CD4-positive, alpha-beta T cell treated with Interleukin-17A for 4 hours (primary cell): ENCODE measurements around the gene TTLL5.

Experiments used
- DNase-seq: peaks from one replicate; pipeline ENCODE4 v3.0.0-alpha.2; 2020; ENCODE audit warnings: mixed read lengths

Gene TTLL5

GRCh38 chr14:75976826-75977581 is 316.0 kb downstream of the TTLL5 start:
- DNase-seq = no peak

DNA sequence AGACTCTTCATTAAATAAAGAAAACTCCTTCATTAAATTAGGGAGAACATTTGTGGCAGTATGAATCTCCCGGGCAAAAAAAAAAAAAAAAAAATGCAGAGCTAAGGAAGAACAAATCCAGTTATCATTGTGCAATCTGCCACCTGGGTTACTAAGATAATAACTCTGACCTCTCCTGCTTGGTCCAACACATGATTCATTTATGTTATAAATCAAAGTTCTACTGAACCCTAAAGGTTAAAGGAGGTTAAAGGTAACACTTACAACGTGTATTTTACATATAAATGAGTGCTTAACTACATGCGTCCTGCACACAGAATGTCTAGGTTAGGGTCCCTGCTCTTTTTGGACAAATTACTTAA is 316.5 kb downstream of the TTLL5 start:
- DNase-seq = no peak

- DNase-seq = peak; percentile 51
Observed at GRCh38 chr14:75978249-75978731, 317.2 kb downstream of the TTLL5 start.

DNA sequence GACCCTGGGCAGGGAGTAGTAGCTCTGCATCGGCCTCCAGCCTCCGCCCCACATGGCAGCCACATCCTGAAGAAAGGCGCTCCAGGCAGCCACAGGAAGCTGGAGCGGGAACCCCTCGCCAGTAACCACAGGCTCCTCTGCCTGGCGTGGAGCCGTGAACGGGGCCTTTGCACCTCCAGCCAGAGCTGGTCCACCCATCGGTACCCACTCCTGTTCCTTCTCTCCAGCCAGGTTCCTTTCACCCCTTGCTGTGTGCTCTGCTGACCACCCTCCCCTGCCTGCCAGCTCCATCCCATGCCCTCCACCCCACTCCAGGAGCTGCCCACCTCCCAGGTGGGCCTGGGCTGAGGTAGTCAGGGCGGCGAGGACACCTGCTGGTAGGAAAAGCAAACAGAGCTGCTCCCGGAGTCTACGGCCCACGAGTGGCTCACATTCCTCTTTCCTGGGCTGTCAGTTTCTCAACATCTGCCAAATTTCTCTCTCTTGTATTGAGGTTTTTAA is 318.1 kb downstream of the TTLL5 start:
- DNase-seq = peak; percentile 43

DNA sequence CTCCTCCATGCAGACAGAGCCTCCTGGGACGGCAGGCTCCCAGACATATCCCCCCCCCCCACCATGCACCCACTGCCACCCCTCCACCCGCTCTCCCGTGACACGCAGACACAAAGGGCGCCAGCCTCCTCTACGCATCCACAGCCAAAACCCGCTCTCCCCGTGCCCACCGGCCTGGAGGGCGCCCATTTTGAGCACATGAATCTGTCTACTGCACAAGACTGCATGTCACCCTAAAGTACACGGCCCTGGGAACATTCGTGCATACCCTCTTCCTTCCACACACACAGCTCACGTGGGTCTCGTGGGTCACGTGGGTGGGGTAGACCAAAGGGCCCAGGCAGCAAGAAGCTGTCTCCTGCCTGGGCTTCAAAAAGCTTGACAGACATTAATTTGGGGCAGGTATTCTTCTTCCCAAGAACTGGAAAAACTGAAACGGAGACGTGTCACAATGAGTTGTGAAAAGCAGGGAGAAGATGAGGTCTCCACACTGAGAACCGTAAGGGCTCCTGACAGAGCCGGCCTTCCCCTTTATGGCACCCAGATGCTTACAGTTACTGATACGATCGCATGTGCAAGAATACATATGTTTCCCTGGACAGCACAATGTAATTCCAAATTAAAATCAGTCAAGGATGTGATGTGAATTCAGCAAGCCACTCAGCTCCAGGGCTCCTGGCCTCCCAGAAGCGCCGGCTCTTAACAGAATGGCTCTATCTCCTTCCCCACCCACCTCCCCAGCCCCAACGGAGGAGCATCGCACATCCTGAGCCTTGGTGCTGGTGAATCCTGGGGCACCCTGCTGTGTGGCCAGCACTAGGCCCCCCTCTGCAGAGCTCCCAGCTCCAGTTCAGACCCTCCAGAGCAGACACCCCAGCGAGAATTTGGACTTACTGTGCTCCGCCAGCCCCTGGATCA is 318.9 kb downstream of the TTLL5 start:
- no peak for DNase-seq

DNA sequence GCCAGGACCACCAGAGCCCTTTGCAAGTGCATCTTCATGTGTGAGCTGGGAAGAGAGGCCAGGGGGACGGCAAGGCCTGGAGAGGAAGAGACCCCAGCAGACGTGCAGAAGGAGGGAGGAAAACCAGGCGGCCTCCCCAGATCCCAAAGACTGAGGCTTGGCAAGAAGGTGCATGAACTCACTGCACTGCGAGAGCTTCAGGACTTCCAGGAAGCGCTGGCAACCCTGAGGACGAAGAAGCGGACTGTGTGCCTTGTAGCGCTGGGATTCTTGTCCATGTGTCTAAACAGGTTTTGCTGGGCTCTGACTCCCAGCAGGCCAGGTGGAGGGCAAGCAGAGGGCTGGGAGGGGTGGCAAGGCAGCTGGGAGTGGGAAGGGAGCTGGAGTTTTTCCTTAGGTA is 319.8 kb downstream of the TTLL5 start:
- DNase-seq = no peak

- peak; percentile 73 for DNase-seq
Observed at GRCh38 chr14:75981426-75982265, 320.6 kb downstream of the TTLL5 start, which contains the start of gene TGFB3. Gene TGFB3 (minus strand): TSS chr14:75981995. CDS start chr14:75980893, 1,102 bp downstream.

DNA sequence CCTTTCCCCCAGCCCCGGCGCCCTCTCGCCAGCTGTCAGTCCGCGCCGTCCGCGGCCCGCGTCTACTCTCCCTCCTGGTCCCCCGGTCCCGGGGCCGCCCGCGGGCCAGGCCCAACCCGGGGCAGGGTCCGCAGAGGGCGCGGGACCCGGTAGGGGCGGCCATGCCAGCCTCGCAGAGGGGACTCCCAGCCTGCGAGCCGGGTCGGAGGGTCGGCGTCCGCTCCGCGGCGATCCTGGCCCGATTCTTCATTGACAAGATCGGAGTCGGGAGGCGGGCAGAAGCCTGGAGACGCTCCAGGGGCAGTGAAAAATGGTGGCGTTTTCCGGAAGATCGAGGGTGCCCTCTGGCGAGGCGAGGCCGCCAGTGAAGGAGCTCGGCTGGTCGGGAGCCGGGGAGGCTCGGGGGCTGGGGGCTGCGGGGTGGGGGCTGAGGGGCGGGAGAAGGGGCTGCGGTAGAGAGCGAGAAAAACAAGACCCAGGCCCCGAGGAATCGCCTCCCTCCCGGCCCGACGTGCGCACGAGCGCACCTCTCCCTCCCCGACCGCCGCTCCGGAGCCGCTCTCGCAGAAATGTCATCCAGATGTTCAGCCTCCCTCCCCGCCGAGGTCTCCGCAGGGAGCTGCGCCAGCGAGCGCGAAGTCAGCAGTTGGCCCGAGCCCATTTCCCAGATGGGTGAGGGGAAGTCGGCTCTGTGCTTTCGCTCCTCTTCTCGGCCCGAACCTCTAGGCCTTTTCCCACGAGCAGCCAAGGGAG is 321.4 kb downstream of the TTLL5 start:
- DNase-seq = peak; percentile 85

GRCh38 chr14:75983019-75983358 is 321.9 kb downstream of the TTLL5 start:
- no peak for DNase-seq

GRCh38 chr14:75984674-75985073 is 323.6 kb downstream of the TTLL5 start:
- no peak for DNase-seq

DNA sequence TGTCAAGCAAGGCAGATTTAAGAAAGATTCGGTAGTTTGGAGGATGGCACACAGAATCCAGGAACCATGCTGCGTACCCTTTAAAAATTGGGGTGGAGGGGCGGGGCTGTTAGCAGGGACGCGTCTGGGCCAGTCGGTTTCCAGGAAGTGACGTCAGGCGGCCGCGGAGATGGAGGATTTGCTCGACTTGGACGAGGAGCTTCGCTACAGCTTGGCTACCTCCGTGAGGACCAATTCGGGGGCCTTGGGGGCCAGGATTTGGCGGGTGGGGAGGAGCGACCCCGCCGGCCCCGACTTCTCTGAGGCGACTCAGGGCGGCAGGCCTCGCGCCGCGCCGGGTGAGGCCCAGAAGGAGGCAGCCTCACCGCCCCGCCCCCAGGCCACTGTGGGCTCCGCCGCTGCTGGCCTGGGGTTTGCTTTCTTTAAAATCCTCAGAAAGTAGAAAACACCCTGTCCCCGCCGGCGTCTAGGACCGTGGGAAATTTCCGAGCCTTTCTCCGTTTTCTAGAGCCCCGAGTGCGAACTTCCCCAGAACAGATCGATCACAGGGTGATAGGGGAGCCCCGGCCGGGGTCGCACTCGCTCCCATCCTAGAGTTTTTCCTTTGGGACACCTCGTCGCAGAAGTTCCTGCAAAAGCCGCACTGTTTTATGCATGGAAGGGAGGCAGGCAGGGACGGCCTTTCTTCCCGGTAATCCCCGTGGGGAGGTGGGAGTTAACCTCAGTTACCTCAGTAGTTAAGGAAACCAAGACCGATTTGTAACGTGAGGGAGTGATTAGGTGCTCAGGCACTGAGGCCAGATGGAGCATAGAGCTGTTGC is 324.8 kb downstream of the TTLL5 start, which contains the start of gene IFT43:
IFT43 (plus strand) TSS at position 146 of the 821 bp plus-strand sequence; CDS start at position 170, 24 bp downstream.
- peak; percentile 95 for DNase-seq

GRCh38 chr14:75986439-75986765 is 325.4 kb downstream of the TTLL5 start:
- no peak for DNase-seq

DNA sequence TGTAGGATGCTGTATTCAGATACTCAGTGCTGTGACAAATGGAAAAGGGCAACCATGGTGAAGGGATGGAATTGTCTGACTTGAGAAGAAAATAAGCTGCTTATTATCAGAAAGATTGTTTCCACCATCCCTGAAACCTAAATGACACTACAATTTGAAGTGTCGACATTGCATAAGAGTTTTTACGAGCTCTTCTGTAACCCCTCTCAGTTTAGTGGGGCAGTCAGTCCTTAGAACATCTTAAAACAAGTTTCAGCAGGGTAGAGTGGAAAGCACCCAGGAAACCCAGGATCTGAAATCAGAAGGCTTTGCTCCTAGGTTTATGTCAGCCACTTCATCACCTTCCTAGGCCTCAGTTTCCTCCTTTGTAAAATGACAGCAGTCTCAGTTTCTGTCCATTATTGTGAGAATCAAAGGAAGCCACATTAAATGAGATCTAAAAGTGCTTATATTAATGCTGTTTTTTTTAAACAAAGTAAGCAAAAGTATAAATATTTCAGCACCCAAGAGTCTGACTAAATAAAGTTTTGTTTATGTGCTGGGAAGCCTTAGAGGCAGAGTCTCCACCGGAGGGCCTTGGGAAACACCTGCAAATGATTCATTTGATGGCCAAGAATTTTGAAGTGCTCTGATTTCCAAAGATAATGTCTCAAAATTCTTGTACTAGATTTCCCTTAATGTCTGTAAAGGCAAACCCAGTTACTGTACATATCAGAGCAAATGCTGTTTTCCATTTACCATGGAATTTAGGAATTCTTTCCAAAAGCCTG is 326.3 kb downstream of the TTLL5 start:
- no peak for DNase-seq

DNA sequence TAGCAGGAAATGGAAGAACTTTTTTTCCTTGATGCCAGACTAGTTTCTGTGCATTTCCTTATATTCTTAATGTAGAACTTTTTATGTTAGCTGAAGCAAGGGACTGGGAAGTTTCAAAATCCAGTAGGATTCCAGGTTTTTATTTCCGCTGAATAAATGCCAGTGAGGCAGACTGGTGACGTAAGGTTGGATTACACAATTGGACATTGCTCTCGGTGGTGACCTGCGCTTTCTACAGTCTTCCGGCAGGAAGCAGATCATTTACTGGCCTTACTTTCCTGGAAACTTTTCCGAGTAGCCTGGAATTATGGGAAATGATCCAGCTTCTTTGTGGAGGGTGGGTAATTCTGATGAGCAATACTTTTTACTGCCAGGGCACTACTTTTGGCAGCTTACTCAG is 328.1 kb downstream of the TTLL5 start:
- no peak for DNase-seq

DNA sequence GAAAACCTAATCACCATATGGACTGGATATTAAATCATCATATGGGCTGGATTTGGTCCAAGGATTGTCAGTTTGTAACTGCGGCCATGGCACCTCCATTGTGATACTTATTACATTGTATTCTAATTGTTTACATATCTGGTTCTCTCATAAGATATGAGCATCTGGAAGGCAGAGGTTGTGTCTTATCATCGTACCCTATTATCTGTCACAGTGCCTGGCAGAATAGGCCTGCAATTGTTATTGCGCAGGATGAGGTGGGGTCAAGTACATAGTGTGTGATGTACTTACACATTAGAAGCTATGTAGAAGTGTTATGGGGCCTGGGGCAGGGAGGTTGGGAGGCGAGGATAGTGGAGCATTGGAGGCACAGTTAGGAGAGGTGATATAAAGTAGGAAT is 329.3 kb downstream of the TTLL5 start:
- no peak for DNase-seq

- no peak for DNase-seq
Observed at GRCh38 chr14:75991753-75992152, 330.7 kb downstream of the TTLL5 start.

GRCh38 chr14:75993567-75994041 is 332.6 kb downstream of the TTLL5 start:
- DNase-seq = no peak

DNA sequence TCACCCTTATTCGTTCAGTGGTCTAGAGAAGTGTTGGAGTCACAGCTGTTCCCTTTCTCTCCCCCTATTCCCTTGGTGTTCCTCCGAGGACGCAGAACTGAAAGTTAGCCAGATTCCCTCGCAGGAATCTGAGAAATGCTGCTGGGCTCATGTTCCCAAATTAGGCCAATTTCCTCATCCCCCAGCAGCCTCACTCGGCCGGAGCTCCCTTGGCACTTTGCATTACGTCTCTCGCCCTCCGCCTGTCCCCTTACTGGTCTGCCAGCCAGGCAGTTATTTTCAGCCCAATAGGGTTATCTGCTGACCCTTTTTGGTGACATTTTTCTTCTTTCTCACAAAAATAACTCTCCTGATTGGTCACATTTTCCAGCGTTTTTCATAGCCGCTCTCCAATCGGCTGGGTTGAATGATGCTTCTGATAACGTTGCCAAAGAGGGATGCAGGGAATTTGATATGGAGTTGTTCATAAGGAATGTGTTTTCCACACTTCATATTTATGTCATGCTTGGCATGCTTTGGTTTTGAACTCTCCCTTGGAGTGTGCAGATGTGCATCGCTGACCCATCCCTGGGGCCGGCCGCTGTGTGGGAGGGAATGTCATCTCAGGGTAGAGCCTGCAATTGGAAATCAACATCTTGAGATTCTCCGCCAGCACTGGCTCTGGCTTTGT is 334.5 kb downstream of the TTLL5 start:
- no peak for DNase-seq

- DNase-seq = no peak
Observed at GRCh38 chr14:75996488-75996887, 335.4 kb downstream of the TTLL5 start.
